Fibroblast of gingiva (primary cell): Measurements from ENCODE around the gene MTPN.

Experiments used
- DNase-seq: peaks from one replicate; pipeline ENCODE4 v3.0.0-alpha.2; 2011; ENCODE audit warnings: low read depth

Gene MTPN

DNA sequence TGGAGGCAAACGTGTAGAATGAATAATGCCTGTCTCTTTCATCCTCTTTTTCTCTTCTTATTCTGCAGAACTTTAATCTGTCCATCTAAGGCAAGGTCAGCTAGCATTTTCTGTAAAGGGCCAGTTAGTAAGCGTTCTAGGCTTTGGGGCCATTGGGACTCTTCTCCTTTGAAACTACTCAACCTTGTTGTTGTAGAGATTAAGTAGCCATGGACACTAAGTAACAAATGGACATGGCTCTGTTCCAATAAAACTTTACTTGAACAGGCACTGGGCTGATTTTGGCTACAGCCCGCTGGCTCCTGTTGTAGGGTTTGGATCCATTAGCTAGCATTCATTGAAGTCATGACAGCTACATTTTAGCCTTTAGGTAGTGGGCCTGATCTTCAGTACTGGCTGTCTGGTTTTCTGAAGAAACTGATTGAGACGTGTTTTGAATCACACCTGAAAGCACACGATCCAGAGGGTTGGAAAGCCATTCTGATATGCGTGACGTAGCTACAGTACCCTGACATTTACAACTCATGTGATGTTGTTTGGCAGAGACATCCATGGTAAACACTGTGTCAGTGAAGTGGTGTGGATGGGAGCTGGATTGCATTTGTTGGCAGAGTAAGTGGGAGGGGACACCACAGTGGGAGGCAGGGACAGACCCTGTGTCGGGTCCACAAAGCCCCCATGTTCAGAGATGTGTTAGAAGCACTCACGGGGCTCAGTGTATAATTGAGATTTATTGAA is 92.5 kb downstream of the MTPN start:
- no peak for DNase-seq

DNA sequence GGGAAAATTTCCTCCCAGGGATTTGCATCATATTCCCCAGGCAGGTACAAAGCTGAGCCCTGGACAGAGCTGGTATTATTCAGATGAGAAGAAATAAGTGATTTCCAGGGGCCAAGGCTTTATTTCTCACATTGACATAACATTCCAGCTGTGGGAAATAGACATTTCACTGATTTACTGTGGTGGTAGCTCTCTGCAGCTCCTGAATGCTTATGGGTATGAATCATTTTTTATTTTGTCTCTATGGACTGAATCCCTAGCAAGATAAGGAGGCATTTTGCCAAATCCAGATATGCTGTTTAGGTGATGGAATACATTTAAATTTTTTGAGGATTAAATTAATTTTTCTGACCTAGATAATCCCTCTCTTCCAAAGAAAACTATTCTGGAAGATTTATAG is 97.9 kb downstream of the MTPN start:
- DNase-seq, result no peak

DNA sequence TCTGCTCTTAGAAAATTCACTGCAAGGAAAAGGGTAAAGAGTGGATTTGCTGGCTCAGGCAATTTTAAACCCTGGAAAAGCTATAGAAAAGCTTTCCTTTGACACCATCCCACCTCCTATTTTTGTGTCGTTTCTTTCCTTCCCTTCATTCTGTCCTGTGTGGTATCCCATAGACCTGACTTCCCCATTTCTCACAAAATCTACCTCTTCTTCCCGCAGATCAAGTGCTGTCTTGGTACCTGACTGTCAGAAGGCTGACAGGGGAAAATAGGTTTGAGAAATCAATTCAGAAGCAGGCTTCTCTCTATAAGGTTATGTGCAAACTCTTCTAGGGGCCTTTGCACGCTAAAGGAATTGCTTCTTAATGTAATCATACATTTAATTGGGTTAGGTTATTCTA is 98.9 kb downstream of the MTPN start:
- DNase-seq, result no peak

DNA sequence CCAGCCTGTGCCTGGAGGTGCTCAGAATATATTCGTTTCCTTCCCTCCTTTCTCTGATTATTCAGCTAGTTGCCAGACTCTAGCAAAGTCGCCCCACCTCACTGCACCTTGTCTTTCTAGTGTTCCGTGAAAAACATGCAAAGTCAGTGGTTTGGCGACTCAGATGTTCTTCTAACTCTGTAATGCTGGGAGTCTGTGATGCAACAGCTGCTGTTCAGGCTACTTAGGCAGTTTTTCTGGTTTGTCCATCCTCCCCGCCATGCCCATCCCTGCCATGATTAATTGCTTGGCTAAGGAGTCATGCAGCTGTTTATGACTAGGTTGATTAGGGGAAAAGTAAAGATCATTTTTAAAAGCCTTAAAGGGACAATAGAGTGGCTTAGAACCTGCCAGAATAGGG is 99.4 kb downstream of the MTPN start:
- peak; percentile 27 for DNase-seq
